H9 (cell line): Measurements from ENCODE around the gene MICAL3. TPM values are rescaled to one million over a fixed set of nuclear protein-coding genes. Genes with fewer than 3 reads are reported as not detected.

Experiments
- DNase-seq: peaks from one replicate; pipeline ENCODE4 v3.0.0-alpha.2; 2017
- H2AFZ ChIP-seq: one replicate; pipeline ENCODE4 v1.6.1; 2013; ENCODE audit warnings: mild to moderate bottlenecking, low read length, control low read depth, moderate library complexity
- H2AK5ac ChIP-seq: 2 replicates; pipeline ENCODE4 v1.6.1; 2013; ENCODE audit warnings: low read length, control low read depth, mixed read lengths; ENCODE audit not compliant: insufficient read length
- H2BK120ac ChIP-seq: one replicate; pipeline ENCODE4 v1.6.1; 2013; ENCODE audit warnings: low read depth, mild to moderate bottlenecking, low read length, control low read depth, inconsistent platforms; ENCODE audit not compliant: poor library complexity, severe bottlenecking
- H2BK12ac ChIP-seq: 2 replicates; pipeline ENCODE4 v1.6.1; 2013; ENCODE audit warnings: low read length, control low read depth, mixed read lengths, low read depth; ENCODE audit not compliant: insufficient read length
- H2BK15ac ChIP-seq: 2 replicates; pipeline ENCODE4 v1.6.1; 2013; ENCODE audit warnings: low read depth, low read length, control low read depth
- H2BK20ac ChIP-seq: one replicate; pipeline ENCODE4 v1.6.1; 2013; ENCODE audit warnings: low read depth, mild to moderate bottlenecking, low read length, control low read depth, inconsistent platforms; ENCODE audit not compliant: poor library complexity, severe bottlenecking
- H2BK5ac ChIP-seq: 2 replicates; pipeline ENCODE4 v1.6.1; 2013; ENCODE audit warnings: low read length, control low read depth, mixed read lengths; ENCODE audit not compliant: insufficient read length
- H3K14ac ChIP-seq: 2 replicates; pipeline ENCODE4 v1.6.1; 2013; ENCODE audit warnings: low read length, control low read depth; ENCODE audit not compliant: insufficient read depth
- H3K18ac ChIP-seq: 2 replicates; pipeline ENCODE4 v1.6.1; 2013; ENCODE audit warnings: low read depth, mild to moderate bottlenecking, mixed read lengths, low read length, control low read depth; ENCODE audit not compliant: insufficient read length
- H3K23ac ChIP-seq: 2 replicates; pipeline ENCODE4 v1.6.1; 2013; ENCODE audit warnings: low read length, control low read depth, mixed read lengths, low read depth; ENCODE audit not compliant: insufficient read length
- H3K23me2 ChIP-seq: 2 replicates; pipeline ENCODE4 v1.6.1; 2013; ENCODE audit warnings: low read depth, mild to moderate bottlenecking, mixed read lengths, low read length, control low read depth; ENCODE audit not compliant: insufficient read length, poor library complexity, severe bottlenecking
- H3K27ac ChIP-seq: 2 replicates; pipeline ENCODE4 v1.5.1; 2013; ENCODE audit warnings: low read length, control low read depth, mixed read lengths, low read depth; ENCODE audit not compliant: insufficient read length
- H3K27me3 ChIP-seq: 2 replicates; pipeline ENCODE4 v1.6.1; 2013; ENCODE audit warnings: low read length, control low read depth, inconsistent platforms; ENCODE audit not compliant: insufficient read depth
- H3K4ac ChIP-seq: 2 replicates; pipeline ENCODE4 v1.6.1; 2013; ENCODE audit warnings: low read depth, mild to moderate bottlenecking, control low read depth, inconsistent platforms, low read length, moderate library complexity
- H3K4me1 ChIP-seq: 2 replicates; pipeline ENCODE4 v1.6.1; 2013; ENCODE audit warnings: low read length, control low read depth, inconsistent platforms; ENCODE audit not compliant: insufficient read depth
- H3K4me2 ChIP-seq: 2 replicates; pipeline ENCODE4 v1.6.1; 2013; ENCODE audit warnings: low read length, control low read depth, mixed read lengths; ENCODE audit not compliant: insufficient read length, insufficient read depth
- H3K56ac ChIP-seq: 2 replicates; pipeline ENCODE4 v1.6.1; 2013; ENCODE audit warnings: low read depth, mild to moderate bottlenecking, mixed read lengths, low read length, control low read depth; ENCODE audit not compliant: insufficient read length
- H3K79me1 ChIP-seq: 2 replicates; pipeline ENCODE4 v1.6.1; 2013; ENCODE audit warnings: low read depth, mild to moderate bottlenecking, moderate library complexity, low read length, control low read depth, inconsistent platforms; ENCODE audit not compliant: insufficient read depth, poor library complexity, severe bottlenecking
- H3K79me2 ChIP-seq: 2 replicates; pipeline ENCODE4 v1.6.1; 2013; ENCODE audit warnings: low read length, control low read depth, inconsistent platforms; ENCODE audit not compliant: insufficient read depth
- H3K9ac ChIP-seq: 2 replicates; pipeline ENCODE4 v1.6.1; 2013; ENCODE audit warnings: low read length, control low read depth, mixed read lengths; ENCODE audit not compliant: insufficient read length; ENCODE audit errors: extremely low read depth
- H3K9me3 ChIP-seq: one replicate; pipeline ENCODE4 v1.6.1; 2013; ENCODE audit warnings: low read depth, low read length, inconsistent platforms; ENCODE audit not compliant: control insufficient read depth
- H3T11ph ChIP-seq: one replicate; pipeline ENCODE4 v1.6.1; 2013; ENCODE audit warnings: mild to moderate bottlenecking, low read length, control low read depth, inconsistent platforms
- H4K20me1 ChIP-seq: one replicate; pipeline ENCODE4 v1.6.1; 2013; ENCODE audit not compliant: control insufficient read depth, insufficient read length, insufficient read depth
- H4K5ac ChIP-seq: 2 replicates; pipeline ENCODE4 v1.6.1; 2013; ENCODE audit warnings: low read depth, mild to moderate bottlenecking, mixed read lengths, low read length, control low read depth; ENCODE audit not compliant: insufficient read length
- H4K8ac ChIP-seq: replicated peaks from 2 replicates; pipeline ENCODE4 v1.6.1; 2013; ENCODE audit warnings: low read length, control low read depth, mixed read lengths, low read depth; ENCODE audit not compliant: insufficient read length
- H4K91ac ChIP-seq: 2 replicates; pipeline ENCODE4 v1.6.1; 2013; ENCODE audit warnings: low read depth, mild to moderate bottlenecking, moderate library complexity, mixed read lengths, low read length, control low read depth; ENCODE audit not compliant: insufficient read length
- H3K27ac Mint-ChIP-seq, 3 experiments: 2 replicates in 2 of 3; 3 replicates in 1 of 3; pipeline ENCODE4 v1.8.0; 2020 to 2021; ENCODE audit warnings: mixed read lengths in 3 of 3, mild to moderate bottlenecking in 1 of 3, moderate library complexity in 1 of 3
- H3K27me3 Mint-ChIP-seq: 2 replicates; pipeline ENCODE4 v1.8.0; 2021; ENCODE audit warnings: low read depth, mild to moderate bottlenecking, moderate library complexity, mixed read lengths
- H3K36me3 Mint-ChIP-seq, 3 experiments: 2 replicates in 2 of 3; 3 replicates in 1 of 3; pipeline ENCODE4 v1.8.0; 2020 to 2021; ENCODE audit warnings: low read depth in 3 of 3, mixed read lengths in 3 of 3; ENCODE audit not compliant: insufficient read depth in 1 of 3
- H3K4me1 Mint-ChIP-seq, 2 experiments: 2 replicates each; pipeline ENCODE4 v1.8.0; 2020; ENCODE audit warnings: mixed read lengths in 2 of 2
- H3K4me3 Mint-ChIP-seq, 2 experiments: 2 replicates in 1 of 2; 3 replicates in 1 of 2; pipeline ENCODE4 v1.8.0; 2020 to 2021; ENCODE audit warnings: mild to moderate bottlenecking in 2 of 2, mixed read lengths in 2 of 2, moderate library complexity in 1 of 2
- H3K9me3 Mint-ChIP-seq, 2 experiments: 2 replicates in 1 of 2; 3 replicates in 1 of 2; pipeline ENCODE4 v1.8.0; 2020; ENCODE audit warnings: mild to moderate bottlenecking in 2 of 2, mixed read lengths in 2 of 2, moderate library complexity in 1 of 2
- CTCF ChIP-seq: fragments of 200-600 bp; sonication (generic); conservative IDR thresholded peaks from 3 replicates; pipeline ENCODE4 v1.8.0; 2021; ENCODE audit warnings: antibody characterized with exemption, mild to moderate bottlenecking
- WGBS: extraction: QIAGEN DNeasy Blood & Tissue Kit; methylation state at CpG from one replicate; pipeline ENCODE4 v1.1.7; 2013; ENCODE audit warnings: missing lambda C conversion rate, low lambda C conversion rate, mixed read lengths; ENCODE audit not compliant: insufficient read length; ENCODE audit errors: extremely low coverage; 5-methylcytosine and 5-hydroxymethylcytosine counted together
- total RNA-seq: library from RNA; stranded (reverse); gene quantifications from 2 replicates; pipeline ENCODE4 v1.2.1, GENCODE V29; 2021

The MICAL3 gene
- total RNA-seq, 1 experiment from 2014 or later: 50.2 TPM

GRCh38 chr22:17811119-17811518 is 213.2 kb downstream of the MICAL3 start:
- Histone ChIP-seq H3K79me1 (no peaks in the 10 kb centered on the region), H3K14ac (no peak overlapping the region; the same call in 1 of the 2 replicates), H4K8ac (no peak overlapping the region), H3K18ac (no peak overlapping the region), H4K5ac (no peak overlapping the region), H2AFZ (no peak overlapping the region), H3T11ph (no peak overlapping the region), H3K27me3 (no peaks in the 10 kb centered on the region), H3K23ac (no peak overlapping the region), H3K9ac (no peak overlapping the region), H2BK15ac (no peak overlapping the region), H3K9me3 (no peaks in the 10 kb centered on the region), H3K4me1 (no peaks in the 10 kb centered on the region), H2AK5ac (no peak overlapping the region), H4K91ac (no peak overlapping the region), H2BK120ac (no peak overlapping the region), H3K27ac (no peak overlapping the region), H2BK20ac (no peak overlapping the region), H3K56ac (no peak overlapping the region), H3K23me2 (no peaks in the 10 kb centered on the region), H3K4me2 (no peak overlapping the region), H3K79me2 (no peaks in the 10 kb centered on the region), H2BK12ac (no peak overlapping the region), H2BK5ac (no peak overlapping the region), H4K20me1 (no peaks in the 10 kb centered on the region), H3K4ac (no peak overlapping the region)
- no peak for DNase-seq
- H3K36me3 Mint-ChIP-seq: peaks cover 11 to 50% (median 38%) of the 10 kb centered on the region in 3 experiments; a peak in 6 of 7 replicates
- no peak overlapping the region for H3K4me3 Mint-ChIP-seq
- no peak for TF ChIP-seq CTCF
- peaks cover 0 to 3% of the 10 kb centered on the region in 2 experiments; a peak in 2 of 4 replicates for H3K4me1 Mint-ChIP-seq
- no CpG with 5 or more reads among the region's 4 CpGs for WGBS
- H3K9me3 Mint-ChIP-seq: no peaks in the 10 kb centered on the region
- H3K27me3 Mint-ChIP-seq: no peaks in the 10 kb centered on the region
- H3K27ac Mint-ChIP-seq: peak overlapping the region in 2 of 3 experiments; percentile 21 to 79; a peak in 4 of 7 replicates
